Stimulated activated CD8-positive, alpha-beta memory T cell treated with anti-CD3 and anti-CD28 coated beads, Interleukin-2, amount 100 ng/mL, for 48 hours (primary cell): ENCODE measurements around the gene AACS.
"Not testable (repeated sequence)": the region's sequence is repeated elsewhere in the genome, so short reads cannot be mapped to it uniquely, and the experiment has no call there.

Experiments used
- DNase-seq, 2 donors: peaks; one replicate each; pipeline ENCODE4 v3.0.0-alpha.2; 2020; ENCODE audit warnings: low read depth in 2 of 2

AACS gene

DNA sequence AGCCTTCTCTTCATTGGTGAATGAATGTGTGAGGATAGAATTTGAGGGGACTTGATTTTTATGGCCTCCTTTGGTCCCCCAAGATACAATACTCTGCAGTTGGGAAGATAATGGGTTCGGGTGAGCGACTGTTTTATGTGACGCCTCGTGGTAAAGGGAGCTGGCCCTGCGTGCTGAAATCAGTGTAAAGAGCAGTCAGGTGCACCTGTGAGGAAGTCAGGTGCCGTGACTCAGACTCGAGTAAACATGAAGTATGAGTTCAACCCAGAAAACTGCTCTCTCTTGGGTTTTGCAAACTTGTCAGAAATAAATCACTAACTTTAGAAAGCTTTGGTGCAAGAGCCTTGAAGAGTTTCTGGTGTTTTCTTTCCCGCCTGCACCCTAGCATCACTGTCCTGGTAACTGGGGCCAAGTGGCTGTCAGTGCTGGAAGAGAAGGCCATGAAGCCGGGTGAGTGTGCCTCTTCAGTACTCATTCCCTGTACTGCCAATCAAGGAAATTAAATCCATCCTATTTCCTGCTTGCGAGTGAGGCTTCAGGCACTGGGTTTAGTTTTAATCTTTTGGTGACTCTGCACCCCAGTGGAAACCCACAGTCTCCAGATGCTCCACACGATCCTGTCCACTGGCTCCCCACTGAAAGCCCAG is 59.2 kb downstream of the AACS start:
- no peak for DNase-seq

DNA sequence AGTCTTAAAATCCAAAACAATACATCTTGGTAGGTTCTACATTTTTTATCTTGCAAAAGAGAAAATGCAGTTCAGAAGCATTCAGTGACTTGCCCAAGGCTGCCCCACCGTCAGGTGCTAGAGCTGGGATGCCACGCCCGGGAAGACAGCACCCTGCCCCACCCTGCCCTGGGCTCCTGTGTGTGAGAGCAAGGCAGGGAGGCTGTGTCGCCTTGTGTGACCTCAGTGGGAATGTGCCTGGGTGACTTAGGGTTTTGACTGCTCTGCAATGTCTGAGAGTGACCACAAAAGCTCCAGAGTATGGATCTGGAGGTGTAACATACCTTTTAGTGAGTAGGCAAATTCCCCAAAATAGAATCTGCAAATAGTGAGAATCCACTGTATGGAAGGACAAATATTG is 60.0 kb downstream of the AACS start:
- no peak for DNase-seq

DNA sequence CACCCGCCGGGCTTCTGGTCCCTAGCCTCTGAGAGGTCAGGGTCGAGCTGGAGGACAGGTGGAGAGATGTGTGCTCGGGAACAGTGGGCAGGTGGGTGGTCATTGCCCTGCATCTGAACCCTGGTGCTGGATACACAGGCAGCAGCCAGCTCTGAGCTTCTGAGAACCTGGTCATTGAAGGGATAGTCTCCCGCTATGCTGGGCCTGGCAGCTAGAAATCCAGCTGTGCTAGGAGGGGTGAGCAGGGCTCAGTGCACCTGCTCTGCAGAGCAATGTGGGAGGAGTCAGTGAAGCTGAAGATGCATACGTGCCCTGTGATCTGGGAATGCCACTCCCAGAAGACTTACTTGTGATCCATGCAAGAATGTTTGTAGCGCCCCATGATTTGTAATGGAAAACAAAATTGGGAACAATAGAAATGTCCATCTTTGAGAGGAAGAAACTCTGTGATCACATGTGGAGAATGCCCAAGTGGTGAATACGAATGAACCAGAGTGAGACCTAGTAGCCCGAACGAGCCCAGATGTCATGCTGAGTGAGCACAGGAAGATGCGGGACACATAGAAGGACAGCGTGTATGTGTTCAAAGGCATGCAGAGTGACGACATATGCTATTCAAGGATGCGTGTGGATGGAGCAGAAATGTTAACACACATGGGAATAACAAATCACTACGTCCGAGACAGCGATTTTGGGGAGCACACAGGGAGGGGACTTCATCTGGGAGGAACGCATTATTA is 63.4 kb downstream of the AACS start:
- no peak for DNase-seq

DNA sequence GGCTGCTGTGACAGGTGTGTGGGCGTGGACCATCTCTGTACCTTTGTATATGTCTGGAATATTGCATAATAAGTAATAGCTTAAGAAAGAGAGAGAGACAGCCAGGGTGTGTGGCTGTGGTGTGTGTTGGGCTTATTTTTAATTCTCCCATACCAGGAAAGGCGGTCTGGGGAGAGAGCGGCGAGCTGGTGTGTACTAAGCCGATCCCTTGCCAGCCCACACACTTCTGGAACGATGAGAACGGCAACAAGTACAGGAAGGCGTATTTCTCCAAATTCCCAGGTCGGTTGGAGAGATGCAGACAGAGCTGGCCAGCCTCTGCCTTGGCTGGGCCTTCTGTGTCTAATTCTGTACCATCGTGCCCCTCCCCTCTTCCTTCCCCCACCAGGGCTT is 63.9 kb downstream of the AACS start:
- no peak for DNase-seq

DNA sequence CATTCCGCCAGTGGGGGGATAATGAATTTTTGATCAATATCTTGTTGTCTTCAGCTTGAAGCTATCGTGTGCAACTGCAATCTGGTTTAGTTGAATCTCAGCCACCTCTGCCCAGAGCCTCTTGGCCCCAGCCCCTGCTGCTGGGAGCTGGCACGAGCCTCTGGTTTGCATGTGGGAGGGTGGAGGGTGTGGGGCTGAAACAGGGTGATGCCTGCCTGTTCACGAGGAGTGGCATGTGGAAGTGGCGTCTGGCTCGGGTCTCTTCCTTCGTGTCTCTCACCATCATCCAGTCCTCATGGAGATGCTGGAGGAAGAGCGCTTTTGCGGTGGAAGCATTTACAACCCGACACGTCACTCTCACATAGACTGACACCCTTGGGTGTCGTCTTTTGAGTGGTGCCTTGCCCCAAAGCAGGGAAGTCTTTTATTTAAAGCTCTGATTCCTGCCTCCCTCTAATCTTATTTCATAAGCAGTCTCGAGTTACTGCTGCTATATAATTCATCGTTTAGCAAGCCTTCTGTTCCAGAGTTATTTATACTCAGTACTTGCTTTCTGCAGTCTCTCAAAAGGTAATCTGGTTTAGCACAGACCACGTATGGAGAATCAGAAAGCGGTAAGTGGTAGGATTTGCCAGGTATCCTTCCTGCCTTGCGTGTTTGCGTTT is 64.5 kb downstream of the AACS start:
- no peak for DNase-seq

DNA sequence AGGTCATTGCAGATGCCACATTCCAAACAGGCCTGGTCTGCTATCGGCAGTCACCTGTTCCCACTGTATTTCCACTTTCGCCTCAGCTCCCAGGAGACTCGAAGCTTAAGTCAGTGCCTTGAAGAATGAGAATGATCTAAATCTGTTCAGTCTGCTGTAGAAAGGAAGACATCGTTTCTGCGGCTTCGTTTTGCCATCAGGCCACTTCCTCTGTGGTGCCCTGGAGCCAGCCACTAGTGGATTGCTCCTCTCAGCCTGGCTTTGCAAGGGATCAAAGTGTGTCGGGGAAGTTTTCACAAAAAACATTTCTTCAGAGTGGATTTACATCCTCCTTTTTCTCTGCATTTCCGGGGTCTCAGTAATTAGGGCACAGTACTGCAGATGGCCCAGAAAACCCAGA is 66.7 kb downstream of the AACS start:
- DNase-seq: no peak

DNA sequence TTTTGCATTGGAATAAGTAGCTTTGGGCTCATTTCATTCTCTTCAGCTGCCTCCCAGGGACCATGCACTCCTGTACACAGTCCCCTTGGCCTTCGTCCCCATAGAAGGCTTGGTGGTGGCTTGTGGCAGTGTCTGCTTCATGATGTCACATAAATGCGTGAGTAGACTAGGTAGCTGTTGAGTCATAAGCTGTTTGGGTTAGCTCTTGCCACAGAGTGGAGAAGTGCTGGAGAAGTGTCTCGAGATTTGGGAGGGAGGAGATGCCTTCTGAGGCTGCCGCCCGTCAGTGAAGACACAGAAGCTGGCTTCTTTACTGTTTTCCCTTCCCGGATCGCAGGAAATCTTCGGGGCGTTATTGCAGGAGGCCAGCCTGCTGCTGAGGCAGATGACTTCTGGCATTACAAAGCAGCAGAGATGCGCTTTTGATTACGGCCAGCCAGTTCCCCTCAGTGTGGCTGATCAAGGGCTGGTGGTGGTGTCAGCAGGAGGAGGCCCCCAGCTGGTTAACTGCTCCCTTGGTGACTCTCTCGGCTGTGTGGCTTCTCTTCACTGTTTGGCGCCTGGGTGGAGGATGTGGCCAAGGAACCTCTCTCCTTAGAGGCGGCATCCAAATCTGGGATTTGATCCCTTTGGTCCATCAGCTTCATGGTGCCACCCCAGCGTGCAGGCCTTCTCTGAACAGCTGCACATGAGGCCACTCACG is 67.6 kb downstream of the AACS start:
- DNase-seq: no peak

DNA sequence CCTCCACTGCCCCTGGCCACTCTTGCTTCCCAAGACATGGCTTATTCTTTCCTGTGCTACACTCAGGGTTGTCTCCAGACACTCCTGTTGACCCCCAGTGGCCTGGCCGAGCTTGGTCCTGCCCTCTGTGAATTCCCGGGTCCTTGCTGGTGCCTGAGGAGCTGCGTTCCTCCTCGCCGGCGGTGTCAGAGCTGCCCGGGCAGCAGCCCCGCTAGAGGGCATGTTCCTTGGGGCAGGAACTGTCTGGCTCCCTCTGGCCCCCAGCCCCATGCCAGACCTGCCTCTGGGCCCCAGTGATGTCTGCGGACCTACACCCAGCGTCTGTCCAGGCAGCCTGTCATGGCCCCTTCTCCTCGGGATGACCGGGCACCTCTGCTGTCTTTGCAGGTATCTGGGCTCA is 68.4 kb downstream of the AACS start:
- no peak for DNase-seq

DNA sequence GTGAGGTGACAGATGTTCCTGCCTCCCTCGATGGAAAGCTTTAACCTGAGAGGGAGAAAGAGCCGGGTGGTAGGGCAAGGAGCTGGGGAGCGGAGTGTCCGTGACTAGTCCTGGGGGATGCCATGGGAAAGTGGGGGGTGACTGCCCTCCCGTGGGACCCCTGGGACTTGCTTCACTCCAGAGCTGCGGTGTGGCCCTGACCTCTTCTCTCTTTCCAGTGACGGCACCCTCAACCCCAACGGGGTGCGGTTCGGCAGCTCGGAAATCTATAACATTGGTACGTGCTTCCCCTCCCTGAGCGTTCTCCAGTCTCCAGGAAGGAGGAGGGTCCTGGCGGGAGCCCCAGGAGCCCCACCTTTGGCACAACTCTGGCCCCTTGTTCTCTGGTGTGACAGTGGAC is 69.3 kb downstream of the AACS start:
- no peak for DNase-seq

DNA sequence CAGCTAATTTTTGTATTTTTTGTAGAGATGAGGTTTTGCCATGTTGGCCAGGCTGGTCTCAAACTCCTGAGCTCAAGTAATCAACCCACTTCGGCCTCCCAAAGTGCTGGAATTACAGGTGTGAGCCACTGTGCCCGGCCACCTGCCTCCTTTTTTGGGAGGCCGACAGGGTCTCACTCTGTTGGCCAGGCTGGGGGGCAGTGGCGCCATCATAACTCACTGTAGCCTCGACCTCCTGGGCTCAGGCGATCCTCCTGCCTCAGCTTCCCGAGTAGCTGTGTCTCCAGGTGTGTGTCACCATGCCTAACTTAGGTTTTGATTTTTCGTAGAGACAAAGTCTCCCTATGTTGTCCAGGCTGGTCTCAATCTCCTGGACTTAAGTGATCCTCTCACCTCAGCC is 70.7 kb downstream of the AACS start:
- no peak for DNase-seq

DNA sequence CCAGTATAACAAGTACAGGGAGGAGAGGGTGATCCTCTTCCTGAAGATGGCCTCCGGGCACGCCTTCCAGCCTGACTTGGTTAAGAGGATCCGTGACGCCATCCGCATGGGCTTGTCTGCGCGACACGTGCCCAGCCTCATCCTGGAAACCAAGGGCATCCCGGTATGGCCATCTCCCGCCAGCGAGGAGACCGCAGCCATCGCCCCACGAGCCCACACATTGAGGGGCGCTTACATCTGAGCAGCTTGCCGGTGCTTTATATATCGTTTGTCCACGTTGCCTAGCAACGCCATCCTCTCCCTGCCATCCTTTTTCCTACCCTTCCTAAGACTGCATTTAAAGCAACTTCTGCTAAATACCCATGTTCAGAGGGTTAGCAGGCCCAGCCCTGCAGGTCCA is 71.5 kb downstream of the AACS start:
- DNase-seq: no peak

DNA sequence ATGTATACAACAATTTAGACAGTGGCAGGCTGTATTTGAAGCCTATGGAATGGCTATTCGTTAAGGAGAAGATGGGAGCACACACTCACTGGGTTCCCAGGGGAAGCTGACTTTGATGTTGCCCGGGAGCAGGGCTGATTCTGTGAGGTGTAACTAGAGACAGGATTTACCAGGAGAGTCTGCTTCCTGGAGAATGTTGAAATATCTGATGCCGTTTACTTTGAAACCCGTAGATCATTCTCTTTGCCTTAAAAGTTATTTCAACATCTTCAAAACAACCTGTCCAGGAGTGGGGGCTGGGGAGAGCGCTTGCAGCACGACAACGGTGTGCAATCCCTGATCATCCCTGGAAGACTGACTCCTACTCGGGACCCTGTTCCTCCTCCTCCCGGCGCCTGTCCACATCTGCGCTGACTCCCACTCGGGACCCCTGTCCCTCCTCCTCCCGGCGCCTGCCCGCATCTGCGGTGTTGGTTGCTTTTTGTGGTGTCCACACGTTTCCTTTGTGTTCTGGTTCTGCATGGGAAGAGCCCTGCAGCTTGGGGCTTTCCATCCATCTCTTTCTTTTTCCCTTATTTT is 72.6 kb downstream of the AACS start:
- DNase-seq: no peak

DNA sequence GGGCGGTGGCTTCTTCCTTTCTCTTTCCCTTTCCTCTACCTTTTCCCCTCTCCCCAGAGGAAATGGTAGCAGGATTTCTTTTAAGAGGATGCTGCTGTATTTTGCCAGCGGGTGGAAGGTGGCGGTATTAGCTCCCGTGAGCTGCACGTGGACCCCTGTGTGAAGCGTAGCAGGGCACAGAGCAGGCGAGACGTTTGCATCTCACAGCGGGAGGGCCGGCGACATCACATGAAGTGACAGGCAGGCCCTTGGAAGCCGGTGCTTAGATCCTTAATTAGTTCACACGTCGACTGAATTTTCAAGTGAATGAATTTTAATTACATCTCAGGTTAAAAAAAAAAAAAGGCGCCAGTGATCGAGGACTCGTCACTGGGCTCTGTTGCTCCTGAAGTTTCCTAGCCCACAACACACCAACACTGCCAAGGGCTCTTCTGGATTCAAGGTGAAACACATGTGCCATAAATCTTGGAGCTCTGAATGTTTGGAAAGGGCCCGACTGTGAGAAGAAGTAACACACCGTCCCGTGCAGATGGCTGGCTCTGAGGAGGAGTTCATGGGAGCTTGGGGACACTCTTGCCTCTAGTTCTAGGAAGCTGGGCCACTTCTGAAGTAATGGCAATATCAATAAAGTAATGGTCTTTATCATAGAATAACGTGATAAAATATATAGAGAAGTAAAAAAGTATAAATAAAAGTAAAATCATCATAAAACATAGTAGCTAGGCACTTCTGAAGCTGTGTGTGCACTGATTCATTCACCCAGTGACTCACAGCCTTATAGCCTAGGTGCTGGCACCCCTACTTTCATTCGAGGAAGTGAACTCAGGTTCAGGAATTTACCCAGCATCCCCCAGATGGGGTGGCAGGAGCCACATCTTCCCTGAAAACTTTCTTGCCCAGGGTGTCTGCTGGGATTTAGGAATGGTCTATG is 75.3 kb downstream of the AACS start:
- DNase-seq: no peak

DNA sequence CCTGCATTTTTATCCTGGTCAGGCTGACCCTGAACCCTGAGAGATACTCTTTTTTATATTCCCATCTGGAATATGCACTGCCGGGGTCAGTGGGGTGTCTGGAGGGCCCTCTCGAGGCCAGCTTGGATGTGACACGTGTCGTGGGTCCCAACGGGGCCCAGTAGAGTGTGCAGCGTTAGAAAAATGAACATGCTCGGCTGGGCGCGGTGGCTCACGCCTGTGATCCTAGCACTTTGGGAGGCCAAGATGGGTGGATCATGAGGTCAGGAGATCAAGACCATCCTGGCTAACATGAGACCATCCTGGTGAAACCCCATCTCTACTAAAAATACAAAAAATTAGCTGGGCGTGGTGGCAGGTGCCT is 76.0 kb downstream of the AACS start:
- DNase-seq: not testable (repeated sequence)

DNA sequence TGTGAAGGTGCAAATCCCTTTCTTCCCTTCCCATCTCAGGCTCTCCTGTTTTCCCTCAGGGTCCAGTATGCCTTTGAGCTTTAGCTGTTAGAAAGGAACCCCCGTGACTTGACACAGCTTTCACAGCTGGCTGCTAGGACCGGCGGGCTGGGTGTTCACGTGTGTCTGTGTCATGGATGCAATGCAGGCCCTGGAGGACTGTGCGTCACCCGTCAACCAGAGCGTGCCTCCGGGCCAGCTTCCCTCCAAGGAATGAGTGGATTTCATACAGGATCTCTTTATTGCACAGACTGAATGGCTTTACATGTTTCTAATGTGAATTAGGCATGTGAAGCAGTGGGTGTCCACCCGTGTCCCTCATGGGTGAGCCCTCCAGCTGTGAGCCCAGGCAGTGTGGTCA is 77.4 kb downstream of the AACS start:
- DNase-seq: no peak

DNA sequence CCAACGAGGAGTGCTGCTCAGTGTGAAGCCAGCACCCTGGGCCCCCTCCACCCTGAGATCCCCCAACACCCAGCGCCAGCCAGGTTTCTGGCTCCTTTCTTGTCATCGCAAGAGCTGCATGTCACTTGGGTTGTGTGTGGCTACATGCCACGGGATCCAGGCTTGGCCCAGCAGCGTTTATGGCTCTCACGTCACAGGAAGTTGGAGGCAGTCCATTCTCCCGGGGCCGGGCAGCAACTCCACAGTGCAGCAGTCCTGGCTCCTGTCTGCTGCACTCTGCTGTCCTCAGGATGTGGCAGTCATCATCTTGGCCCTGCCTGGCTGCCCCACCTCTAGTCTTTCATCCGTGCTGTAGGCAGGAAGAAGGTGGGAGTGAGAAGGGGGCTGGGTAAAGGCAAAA is 78.3 kb downstream of the AACS start:
- no peak for DNase-seq

DNA sequence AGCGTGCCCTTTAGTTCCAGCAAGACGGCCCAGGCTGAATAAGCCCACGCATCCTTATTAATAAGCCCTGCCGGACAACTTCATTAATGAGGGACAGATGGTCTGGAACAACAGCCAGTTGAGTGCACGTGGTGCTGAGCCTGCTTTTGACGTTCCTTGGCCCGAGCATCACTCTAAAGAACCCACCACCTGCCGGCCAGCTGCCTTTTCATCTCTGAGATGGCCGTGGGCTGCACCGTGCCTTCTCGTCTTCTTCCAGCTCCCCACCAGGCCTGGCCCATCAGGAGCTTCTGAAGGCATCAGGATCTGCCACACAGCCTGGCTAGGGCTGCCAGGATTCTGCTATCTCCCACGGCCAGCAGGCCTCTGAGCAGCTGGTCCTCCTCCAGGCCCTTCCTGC is 80.0 kb downstream of the AACS start:
- no peak for DNase-seq

DNA sequence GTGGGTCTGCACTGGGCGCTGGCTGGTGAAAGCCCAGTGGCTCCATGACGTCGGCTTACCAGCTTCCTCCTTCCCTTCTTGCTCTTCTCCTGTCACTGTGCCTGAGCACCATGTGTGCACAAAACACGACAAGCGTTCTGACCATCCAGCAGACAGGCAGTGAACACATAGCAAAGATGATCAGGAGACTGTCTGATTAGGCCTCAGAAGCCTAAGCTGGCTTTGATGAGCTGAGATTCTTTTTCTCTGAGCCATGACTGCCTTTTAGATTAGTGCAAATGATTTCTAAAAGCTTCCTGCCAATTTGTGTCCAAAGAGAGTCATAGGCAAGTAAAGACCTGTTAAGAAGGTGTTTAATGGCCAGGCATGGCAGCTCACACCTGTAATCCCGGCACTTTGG is 83.1 kb downstream of the AACS start:
- DNase-seq: no peak

DNA sequence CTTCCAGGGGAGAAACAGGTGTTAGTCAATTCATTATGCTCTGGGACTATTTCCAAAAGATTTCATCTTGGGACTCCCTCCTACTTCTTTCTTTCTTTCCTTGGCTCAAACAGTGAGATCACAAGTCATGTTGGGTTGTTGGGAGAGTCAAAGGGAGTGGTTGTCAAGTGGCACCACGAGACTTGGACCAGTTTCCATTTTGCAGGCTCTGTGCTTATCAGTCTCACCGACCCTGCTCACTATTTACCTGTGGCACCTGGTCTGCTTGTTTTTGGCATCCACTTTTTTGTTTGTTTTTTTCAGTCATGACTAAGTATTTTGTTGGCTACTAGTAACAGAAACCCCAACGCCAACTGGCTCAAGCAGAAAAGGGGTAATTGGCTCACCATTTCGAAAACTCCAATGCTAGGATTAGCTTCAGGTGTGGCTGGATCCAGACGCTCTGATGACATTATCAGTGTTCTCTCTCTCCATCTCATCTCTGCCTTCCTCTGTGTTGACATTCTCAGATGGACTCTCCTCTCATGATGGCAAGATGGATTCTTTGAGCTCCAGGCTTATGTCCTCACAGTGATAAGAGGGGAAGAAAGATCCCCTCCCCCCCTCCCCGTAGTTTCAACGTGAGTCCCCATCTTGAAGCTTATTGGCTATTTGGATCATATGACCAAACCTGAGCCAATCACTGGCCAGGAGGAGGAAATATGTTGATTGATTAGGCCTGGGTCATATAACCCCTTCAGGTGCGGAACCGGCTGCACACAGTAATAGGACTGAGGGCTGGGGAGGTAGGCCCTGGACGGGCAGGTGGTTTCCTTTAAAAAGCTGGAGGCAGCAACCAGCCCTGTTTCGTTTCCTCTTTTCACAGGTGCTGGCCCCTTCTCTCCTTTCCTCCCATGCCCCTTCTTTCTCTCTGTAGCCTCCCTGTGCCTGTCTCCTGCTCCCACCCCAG is 84.2 kb downstream of the AACS start:
- no peak for DNase-seq

DNA sequence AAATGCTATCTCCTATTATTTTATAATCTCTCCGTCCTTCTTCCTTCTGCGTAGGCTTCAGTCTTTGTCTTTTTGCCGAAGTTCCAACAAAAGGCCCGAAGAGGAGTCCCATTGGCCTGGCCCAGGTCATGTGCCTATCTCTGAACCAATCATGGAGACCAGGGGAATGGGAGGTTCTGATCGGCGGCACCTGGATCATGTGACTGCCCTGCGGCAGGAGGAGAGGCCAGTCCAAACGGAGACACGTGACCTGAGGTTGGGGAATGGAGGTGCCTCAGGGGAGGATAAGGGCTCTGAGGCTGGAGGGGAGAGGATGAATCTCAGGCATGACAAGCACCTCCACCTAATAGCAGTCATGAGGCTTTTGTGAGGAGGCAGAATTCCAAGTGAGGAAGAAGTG is 86.0 kb downstream of the AACS start:
- no peak for DNase-seq
